CD4-positive, alpha-beta T cell treated with Interleukin-21 for 1 hour (primary cell): Measurements from ENCODE around the gene IFNL1.
"Not testable (repeated sequence)": the region's sequence is repeated elsewhere in the genome, so short reads cannot be mapped to it uniquely, and the experiment has no call there.

Source experiments
- DNase-seq: peaks from one replicate; pipeline ENCODE4 v3.0.0-alpha.2; 2020

Gene IFNL1

DNA sequence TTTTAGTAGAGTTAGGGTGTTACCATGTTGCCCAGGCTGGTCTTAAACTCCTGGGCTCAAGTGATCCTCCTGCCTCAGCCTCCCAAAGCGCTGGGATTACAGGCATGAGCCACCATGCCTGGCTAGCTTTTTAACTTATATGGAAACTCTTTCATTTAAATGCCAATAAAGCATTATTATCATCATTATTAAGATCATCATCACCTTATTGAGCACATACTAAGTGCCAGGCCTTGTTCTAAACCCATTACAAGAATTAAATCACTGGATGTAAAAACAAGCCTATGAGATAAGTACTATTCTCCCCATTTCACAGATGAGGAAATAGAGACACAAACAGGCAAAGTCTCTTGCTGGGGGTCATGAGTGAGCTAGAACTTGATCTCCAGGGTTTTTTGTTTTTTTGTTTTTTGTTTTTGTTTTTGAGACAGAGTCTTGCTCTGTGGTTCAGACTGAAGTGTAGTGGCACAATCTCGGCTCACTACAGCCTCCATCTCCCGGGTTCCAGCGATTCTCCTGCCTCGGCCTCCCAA lies 38.3 kb downstream of the IFNL1 start:
- no peak for DNase-seq

- peak; percentile 41 for DNase-seq
Observed at GRCh38 chr19:39335168-39335548, 39.0 kb downstream of the IFNL1 start.

DNA sequence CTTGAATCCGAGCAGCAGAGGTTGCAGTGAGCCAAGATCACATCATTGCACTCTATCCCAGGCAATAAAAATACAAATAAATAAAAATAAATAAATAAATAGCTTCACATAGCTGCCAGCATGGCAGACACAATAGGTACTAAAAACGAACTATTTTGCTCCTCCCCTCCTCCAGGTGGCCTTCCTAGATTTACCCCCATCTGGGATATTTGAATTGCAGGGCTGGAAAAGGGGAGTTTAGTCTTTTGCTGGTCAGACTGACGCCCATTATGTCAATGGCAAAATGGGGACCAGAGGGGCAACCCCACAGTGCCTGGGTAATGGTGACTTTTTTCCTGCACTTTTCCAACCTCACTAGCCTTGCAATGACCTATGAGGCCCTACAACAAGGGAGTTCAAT lies 40.3 kb downstream of the IFNL1 start:
- no peak for DNase-seq

DNA sequence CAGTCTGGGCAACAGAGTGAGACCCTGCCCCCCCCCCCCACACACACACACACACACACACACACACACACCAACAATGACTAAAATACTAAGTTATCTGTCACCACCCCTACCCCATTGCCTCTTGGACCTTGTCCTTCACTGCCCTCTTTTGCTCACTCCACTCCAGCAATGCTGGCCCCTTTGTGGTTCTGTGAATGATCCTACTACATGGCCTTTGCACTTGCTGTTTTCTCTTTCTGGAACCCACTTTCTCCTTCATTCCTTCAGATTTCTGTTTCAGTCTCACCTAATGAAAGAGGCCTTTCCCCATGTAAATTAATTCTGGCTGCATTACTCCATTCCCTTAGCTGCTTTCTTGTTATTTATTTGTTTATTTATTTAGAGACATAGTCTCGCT lies 43.5 kb downstream of the IFNL1 start:
- no peak for DNase-seq

DNA sequence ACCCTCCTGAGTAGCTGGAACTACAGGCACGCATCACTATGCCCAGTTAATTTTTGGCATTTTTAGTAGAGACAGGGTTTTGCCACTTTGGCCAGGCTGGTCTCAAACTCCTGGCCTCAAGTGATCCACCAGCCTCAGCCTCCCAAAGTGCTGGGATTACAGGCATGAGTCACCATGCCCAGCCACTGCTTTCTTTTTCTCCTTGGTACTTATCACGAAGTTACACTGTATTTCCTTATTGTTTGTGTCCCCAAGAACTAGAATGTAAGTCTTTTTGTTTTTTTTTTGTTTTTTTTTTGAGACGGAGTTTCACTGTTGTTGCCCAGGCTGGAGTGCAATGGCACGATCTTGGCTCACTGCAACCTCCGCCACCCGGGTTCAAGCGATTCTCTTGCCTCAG lies 43.9 kb downstream of the IFNL1 start:
- DNase-seq, result not testable (repeated sequence)

DNA sequence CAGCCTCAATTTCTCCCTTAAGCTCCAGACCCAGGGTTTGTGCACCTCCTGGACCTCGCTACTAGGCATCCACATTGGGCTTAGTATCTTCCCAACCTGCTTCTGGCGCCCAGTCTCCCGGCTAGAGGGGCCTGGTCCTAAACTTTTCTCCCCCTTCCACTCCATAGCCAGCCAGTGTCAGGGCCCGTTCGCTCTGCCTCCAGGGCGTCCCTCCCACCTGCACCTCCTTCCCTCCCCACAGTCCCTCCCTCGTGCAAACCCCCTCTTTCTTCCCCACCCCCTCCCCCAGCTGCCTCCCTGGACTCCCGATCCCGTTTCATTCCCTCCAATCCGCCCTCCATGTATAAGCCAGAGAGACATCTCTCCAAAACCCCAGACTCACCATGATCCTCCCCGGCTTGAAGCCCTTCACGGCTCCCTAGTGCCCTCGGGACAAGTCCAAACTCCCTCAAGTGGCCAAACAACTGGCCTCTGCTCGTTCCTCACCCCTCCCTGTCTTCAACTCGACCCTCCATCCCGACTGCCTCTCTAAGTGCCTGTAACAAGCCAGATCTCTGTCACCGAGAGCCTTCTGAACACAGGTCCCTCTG lies 45.0 kb downstream of the IFNL1 start:
- DNase-seq, result no peak

DNA sequence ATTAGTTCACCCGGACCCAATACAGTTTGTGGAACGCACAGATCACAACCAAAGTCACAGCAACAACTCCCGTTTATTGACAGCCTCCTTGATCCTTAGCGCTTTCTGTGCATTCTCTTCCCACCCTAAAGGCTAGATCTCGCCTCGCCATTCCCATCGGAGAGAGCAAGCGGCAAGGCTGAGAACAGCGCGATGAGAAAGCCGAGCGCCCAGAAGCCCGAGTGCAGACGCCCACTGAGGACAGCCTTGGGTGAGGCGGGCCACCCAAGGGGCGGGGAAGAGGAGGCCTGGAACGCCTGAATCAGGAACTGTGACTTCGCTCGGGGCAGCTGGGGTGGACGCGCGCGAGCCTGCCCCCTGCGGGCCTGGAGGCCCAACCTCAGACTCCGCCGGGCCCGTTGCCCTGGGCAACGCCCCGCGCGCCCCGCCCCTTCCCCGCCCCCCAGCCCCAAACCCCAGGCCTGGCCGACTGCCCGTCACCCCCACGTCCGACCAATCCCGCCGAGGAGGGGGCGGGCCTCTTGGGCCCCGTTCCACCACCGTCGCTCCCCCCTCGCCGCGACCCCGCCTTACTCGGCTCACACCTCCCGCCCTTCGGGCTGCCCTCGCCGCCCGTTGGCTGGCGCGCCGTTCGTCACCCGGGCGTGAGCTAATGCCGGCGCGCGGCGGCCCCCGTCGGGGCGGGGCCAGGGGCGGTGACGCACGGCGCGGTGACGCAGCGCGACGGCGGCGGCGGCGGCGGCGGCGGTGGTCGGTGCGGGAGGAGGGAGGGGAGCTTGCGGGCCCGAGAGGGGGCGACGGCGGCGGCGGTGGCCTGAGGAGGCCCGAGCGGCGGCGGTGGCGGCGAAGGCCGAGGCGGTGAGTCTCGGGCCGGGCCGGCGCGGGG lies 45.8 kb downstream of the IFNL1 start, which contains the start of gene SAMD4B:
TSS of gene SAMD4B (plus strand) at position 703 of the 886 bp plus-strand sequence. CDS start 14,473 bp downstream, outside the sequence.
- peak; percentile 99 for DNase-seq

- no peak for DNase-seq
Observed at GRCh38 chr19:39342647-39343305, 46.6 kb downstream of the IFNL1 start.

DNA sequence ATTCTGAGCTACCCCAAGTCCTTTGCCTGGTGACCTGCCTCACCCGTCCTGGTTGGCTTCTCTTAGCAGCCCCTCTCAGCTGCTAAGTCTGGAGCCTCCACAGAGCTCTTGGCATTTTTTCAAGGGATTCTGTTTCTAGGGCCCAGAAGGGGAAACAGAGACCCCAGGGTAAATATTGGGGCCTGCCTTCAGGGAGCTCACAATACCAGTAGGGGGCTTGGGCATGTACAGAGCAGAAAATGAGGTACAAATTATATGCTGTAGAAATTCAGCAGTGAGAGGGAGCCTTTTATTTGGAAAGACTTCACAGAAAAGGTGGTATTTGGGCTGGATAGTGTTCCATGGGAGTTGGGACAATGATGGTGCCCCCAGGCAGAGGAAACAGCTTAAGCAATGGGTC lies 49.7 kb downstream of the IFNL1 start:
- DNase-seq, result no peak

GRCh38 chr19:39347332-39348164 lies 51.3 kb downstream of the IFNL1 start:
- no peak for DNase-seq
